Activated naive CD4-positive, alpha-beta T cell treated with anti-CD3 and anti-CD28 coated beads, Interleukin-2, amount 50 U/mL, for 16 hours (primary cell): ENCODE data around the gene PLOD1.
"Not testable (repeated sequence)": the region's sequence is repeated elsewhere in the genome, so short reads cannot be mapped to it uniquely, and the experiment has no call there.

Experiments
- DNase-seq: peaks from one replicate; pipeline ENCODE4 v3.0.0-alpha.2; 2020

PLOD1 gene

GRCh38 chr1:11913291-11913690, 21.2 kb upstream of the PLOD1 start:
- DNase-seq: no peak

DNA sequence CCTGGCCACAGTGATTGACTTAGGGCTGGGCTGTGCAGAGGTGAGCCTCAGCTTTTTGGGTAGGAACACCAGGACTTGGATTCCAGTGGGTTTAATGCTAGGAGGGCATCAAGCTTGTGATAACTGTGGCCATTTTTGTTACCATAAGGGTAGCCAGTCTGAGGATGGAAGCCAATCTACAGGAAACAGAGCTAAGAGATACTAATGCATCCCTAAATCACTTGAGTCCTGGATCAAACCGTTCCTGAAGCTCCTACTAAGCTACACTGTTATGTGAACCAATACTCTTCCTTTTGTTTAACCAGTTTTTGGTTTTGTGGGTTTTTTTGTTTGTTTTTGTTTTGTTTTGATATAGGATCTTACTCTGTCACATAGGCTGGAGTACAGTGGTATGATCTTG, 20.5 kb upstream of the PLOD1 start:
- DNase-seq: no peak

DNA sequence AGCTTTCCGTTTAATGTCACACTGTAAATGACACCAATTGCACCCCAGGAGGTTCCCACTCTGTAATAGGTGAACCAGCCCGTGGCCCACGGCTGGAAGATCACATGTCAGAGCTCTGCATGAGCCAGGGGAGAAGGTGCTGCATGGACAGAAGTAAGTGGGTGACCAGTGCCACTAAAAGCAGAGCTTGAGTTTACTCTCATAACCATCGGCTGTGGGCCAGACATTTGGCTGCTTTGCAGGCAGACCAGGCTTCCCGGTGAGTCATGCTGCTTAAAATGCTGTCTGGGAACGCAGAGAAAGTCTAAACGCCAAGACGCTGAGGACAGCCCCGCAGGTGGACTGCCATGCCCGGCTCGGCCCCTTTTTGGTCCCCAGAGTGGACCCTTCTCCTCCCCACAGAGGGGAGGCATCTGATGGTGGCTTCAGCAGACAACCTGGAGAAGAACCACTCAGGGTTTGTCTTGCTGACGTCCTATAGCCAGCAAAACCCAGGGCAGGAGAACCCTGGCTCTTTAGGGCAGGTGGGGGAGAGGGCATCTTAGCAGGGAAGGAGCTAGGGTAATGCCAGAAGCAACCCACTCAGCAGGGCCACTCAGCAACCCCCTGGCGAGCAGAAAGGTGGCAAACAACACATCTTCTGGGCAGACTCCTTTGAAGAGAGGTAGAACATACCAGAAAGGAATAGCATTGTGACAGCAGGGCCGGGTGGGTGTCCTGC, 15.6 kb upstream of the PLOD1 start:
- no peak for DNase-seq

DNA sequence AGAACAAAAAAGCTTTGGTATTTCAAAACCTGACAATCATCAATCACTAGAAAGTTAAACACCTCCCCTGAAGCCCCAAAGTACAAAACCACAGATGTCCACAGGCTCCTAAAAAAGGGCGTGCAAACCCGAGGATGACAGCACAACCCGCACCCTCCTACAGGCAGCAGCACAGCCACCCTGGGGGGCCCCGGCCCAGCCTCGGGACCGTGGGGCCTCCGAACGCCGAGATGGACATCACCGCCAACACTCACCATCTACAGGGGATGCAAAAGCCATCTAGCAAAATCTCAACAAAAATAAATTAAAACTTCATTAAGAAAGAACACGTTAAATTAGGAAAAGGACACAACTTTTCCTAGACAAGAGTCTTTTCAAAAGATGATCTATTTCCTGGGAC, 14.9 kb upstream of the PLOD1 start:
- DNase-seq: no peak

- DNase-seq: no peak
Measured at GRCh38 chr1:11920239-11920903, 14.1 kb upstream of the PLOD1 start.

- no peak for DNase-seq
Measured at GRCh38 chr1:11921022-11921421, 13.5 kb upstream of the PLOD1 start.

- no peak for DNase-seq
Measured at GRCh38 chr1:11923069-11923826, 11.3 kb upstream of the PLOD1 start.

DNA sequence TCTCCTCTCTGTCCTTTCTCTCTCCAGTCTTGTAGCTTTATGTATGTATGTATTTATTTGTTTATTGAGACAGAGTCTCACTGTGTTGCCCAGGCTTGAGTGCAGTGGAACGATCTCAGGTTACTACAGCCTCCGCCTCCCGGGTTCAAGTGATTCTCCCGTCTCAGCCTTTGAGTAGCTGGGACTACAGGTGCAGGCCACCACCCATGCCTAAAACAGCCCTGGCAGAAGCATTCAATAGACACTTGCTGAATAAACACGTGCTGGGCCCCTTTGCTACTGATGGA, 10.7 kb upstream of the PLOD1 start:
- DNase-seq: no peak

DNA sequence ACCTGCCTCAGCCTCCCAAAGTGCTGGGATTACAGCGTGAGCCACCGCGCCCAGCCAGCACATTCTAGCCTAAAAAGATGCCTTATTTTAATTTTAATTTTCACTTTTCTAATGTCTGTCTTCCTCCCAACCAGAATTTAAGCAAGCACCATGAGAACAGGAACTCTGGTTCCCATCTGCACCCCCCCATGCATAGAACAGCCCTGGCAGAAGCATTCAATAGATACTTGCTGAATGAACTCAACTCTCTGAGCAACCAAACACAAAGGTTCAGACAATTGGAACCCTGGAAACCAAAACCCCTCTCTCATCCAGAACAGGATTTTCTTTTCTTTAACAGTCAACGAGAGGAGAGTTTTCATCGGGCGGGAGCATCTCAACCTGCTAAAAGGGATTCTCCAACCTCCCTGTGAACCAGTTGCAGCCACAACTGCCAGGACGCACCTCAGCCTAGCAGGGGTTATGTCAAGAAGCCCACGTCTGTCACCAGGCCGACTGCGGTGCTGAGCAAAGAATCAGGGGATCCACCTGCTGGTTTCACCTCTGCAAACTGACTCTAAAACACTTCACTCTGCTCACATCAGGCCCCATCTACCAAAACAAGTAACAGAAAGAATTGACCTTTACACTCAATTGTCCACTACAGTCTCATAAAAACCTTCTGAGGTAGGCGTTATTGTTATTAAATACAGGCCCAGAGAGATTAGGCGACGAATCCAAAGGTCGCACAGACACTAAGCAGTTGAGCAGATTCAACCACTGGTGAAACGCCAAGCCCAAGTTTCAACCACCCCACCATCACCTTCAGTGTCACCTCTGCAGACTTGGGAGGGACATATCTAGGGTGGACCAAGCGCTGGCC, 10.0 kb upstream of the PLOD1 start:
- DNase-seq: no peak

GRCh38 chr1:11925196-11925937, 9.2 kb upstream of the PLOD1 start:
- not testable (repeated sequence) for DNase-seq

- DNase-seq: no peak
Measured at GRCh38 chr1:11925938-11926292, 8.6 kb upstream of the PLOD1 start.

DNA sequence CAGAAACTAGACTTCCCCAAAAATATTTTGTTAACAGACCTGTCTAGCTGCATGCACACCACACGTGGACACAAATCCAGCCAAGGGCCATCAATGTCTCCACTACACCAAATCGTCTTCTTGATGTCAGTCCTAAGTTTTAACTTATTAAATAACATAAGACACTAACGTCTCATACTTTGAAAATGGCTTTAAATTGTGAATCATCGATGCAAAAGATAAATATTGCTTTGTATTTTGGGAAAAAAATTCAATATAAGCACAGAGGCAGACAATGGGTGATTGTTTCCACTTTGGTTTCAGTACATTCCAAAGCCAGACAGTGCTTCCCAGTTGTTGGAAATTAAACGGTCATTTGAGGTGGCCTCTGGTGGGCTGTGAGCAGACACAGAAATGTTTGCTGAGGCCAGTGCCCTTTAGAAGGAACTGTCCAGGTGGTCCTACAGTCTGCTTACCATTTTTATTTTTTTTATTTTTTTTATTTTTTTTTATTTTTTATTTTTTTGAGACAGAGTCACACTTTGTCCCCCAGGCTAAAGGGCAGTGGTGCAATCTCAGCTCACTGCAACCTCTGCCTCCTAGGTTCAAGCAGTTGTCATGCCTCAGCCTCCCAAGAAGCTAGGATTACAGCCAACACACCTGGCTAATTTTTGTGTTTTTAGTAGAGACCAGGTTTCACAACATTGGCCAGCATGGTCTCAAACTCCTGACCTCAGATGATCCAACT, 6.5 kb upstream of the PLOD1 start:
- DNase-seq: no peak

DNA sequence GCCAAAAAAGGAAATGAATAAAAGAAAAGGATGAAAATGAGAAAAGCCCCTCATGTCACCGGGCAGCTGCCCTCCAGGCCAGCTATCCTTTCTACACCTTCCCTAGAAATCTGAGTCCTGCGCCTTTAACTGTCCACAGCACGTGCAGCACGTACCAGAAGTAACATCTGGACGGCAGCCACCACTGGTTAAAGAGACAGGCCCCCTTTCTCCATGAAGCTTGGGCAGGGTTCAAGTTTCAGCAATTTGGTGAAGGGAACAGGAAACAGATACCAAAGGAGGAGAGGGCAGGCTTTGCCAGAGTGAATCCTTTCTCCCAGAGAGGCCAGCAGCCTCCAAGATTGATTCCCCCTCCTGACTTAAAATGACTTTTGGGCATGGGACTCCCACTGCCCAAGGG, 4.7 kb upstream of the PLOD1 start:
- no peak for DNase-seq

DNA sequence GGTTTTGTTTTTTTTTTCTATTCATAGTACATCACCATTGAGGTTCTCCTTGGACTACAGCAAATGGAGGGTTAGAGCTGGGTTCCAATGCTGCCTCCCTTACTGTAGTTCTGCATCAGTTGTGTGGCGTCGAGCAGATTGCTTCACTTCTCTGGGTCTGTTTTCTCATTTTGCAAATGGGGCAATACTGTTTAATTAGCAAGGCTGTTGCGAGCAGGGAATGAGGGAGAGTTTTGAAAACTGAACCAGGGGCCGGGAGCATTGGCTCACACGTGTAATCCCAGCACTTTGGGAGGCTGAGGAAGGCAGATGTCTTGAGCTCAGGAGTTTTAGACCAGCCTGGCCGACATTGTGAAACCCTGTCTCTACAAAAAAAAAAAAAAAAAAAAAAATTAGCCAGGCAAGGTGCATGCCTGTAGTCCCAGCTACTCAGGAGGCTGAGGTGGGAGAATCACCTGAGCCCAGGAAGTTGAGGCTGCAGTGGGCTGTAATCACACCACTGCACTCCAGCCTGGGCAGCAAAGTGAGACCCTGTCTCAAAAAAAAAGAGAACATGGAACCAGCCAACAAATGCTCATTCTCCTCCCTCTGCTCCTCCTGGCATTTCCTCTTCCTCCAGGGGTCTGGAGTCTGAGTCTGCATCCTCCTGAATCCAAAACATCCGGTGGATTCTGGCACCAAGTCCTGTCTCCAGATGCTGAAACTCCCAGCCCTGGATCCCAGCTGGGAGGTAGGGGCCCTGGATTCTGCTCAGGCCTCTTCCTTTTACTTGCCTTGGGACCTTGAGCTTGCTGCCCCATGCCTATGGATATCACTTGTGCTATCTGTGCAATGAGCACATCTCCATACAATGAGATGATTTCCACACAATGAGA, 3.7 kb upstream of the PLOD1 start:
- DNase-seq: no peak

GRCh38 chr1:11931845-11932244, 2.7 kb upstream of the PLOD1 start:
- DNase-seq: no peak

DNA sequence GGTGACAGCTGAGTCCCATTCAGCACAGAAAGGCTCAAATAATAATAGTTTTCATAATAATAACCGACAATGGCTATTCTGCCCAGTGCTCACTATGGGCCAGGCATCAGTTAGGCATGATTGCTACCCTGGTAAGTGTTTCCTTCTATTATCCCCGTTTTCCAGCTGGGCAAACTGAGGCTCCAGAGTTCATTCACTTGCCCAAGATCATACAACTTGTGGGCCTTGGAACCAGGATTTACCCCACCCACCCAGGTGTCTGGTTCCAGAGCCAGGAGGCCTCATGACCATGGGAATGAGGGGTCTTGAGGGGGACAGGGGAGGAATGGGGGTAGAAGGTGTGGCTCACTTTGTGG, 518 bp downstream of the PLOD1 start:
- no peak for DNase-seq

DNA sequence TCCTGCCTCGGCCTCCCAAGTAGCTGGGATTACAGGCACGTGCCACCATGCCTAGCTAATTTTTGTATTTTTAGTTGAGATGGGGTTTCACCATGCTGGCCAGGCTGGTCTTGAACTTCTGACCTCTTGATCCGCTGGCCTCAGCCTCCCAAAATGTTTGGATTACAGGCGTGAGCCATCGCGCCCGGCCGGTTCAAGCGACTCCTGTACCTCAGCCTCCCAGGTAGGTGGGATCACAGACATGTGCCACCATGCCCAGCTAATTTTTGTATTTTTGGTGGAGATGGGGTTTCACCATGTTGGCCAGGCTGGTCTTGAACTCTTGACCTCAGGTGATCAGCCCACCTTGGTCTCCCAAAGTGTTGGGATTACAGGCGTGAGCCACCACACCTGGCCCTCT, 1.2 kb downstream of the PLOD1 start:
- DNase-seq: not testable (repeated sequence)

GRCh38 chr1:11938722-11939526, 4.4 kb downstream of the PLOD1 start:
- no peak for DNase-seq

DNA sequence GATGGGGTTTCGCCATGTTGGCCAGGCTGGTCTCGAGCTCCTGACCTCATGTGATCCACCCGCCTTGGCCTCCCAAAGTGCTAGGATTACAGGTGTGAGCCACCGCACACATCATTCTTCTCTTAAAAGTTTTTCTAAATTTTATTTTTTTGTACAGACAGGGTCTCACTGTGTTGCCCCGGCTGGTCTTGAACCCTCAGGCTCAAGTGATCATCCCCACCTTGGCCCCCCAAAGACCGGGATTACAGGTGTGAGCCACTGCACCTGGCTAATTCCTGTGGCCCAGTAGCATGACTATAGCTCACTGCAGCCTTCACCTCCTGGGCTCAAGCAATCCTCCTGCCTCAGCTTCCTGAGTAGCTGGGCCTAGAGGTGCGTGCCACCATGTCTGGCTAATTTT, 5.3 kb downstream of the PLOD1 start:
- not testable (repeated sequence) for DNase-seq

DNA sequence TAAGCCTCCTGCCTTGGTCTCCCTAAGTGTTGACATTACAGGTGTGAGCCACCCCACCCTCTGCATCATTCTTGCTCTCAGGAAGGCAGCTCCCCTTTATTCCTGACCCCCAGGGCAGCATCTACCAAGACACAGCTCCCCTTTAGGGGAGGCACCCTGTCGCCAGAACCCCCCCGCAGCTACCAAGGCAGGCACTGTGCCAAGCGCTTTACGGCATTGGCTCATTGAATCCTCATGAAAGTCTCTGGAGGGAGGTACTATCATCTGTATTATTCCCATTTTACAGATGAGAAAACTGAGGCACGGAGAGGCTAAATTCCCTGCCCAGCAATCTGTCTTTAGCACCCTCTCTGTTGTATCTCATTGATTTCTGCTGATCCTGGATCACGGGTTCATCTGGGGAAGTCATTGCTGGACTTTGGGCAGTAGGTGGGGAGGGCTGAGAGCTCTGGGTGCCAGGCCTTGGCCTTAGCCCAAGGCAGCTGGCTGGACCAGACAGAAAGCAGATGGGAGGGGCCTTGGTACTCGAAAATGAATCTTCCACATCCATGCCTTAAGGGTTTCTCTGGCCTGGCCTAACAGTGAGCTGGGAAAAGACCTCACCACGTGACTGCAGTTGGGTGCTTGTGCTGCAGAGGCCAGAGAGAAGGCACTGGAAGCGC, 5.9 kb downstream of the PLOD1 start:
- DNase-seq: no peak
